GM23248 (cell line): ENCODE data around the gene CLPTM1L. TPM values are rescaled to one million over a fixed set of nuclear protein-coding genes. Genes with fewer than 3 reads are reported as not detected.
"Not testable (repeated sequence)": the region's sequence is repeated elsewhere in the genome, so short reads cannot be mapped to it uniquely, and the experiment has no call there.

Experiments
- DNase-seq: peaks from one replicate; pipeline ENCODE4 v3.0.0-alpha.2; 2015
- H2AFZ ChIP-seq: fragments of 200-600 bp; sonication (generic); 2 replicates; pipeline ENCODE4 v1.6.1; 2016; ENCODE audit warnings: antibody characterized with exemption
- H3F3A ChIP-seq: fragments of 200-600 bp; sonication (generic); 2 replicates; pipeline ENCODE4 v1.6.1; 2016; ENCODE audit warnings: mild to moderate bottlenecking, antibody characterized with exemption, mixed run types; ENCODE audit not compliant: insufficient read depth
- H3K27ac ChIP-seq: fragments of 200-600 bp; sonication (generic); 2 replicates; pipeline ENCODE4 v1.5.1; 2016; ENCODE audit warnings: mild to moderate bottlenecking
- H3K27me3 ChIP-seq: fragments of 200-600 bp; sonication (generic); replicated peaks from 2 replicates; pipeline ENCODE4 v1.6.1; 2016; ENCODE audit warnings: mild to moderate bottlenecking; ENCODE audit not compliant: insufficient read depth
- H3K36me3 ChIP-seq: fragments of 200-600 bp; sonication (generic); 2 replicates; pipeline ENCODE4 v1.6.1; 2016; ENCODE audit warnings: low read depth, mild to moderate bottlenecking
- H3K4me1 ChIP-seq: fragments of 200-600 bp; sonication (generic); 2 replicates; pipeline ENCODE4 v1.6.1; 2016; ENCODE audit warnings: mild to moderate bottlenecking; ENCODE audit not compliant: insufficient read depth
- H3K4me2 ChIP-seq: fragments of 200-600 bp; sonication (generic); one replicate; pipeline ENCODE4 v1.6.1; 2016; ENCODE audit warnings: mild to moderate bottlenecking; ENCODE audit not compliant: unreplicated experiment
- H3K4me3 ChIP-seq: fragments of 200-600 bp; sonication (generic); 2 replicates; pipeline ENCODE4 v1.5.1; 2016; ENCODE audit warnings: mild to moderate bottlenecking
- H3K79me2 ChIP-seq: fragments of 200-600 bp; sonication (generic); 2 replicates; pipeline ENCODE4 v1.6.1; 2016; ENCODE audit warnings: mild to moderate bottlenecking; ENCODE audit not compliant: insufficient read depth
- H3K9ac ChIP-seq: fragments of 200-600 bp; sonication (generic); 2 replicates; pipeline ENCODE4 v1.6.1; 2016; ENCODE audit warnings: mild to moderate bottlenecking
- H3K9me2 ChIP-seq: fragments of 200-600 bp; sonication (generic); 2 replicates; pipeline ENCODE4 v1.6.1; 2016; ENCODE audit warnings: mixed run types, mild to moderate bottlenecking, moderate library complexity; ENCODE audit not compliant: insufficient read depth
- H3K9me3 ChIP-seq: fragments of 200-600 bp; sonication (generic); one replicate; pipeline ENCODE4 v1.6.1; 2017; ENCODE audit warnings: low read depth
- H4K20me1 ChIP-seq: fragments of 200-600 bp; sonication (generic); 2 replicates; pipeline ENCODE4 v1.6.0; 2016; ENCODE audit not compliant: insufficient read depth
- EZH2 ChIP-seq: fragments of 200-600 bp; sonication (generic); IDR thresholded peaks from 2 replicates; pipeline ENCODE4 v1.6.1; 2018; ENCODE audit warnings: antibody characterized with exemption, mild to moderate bottlenecking; ENCODE audit not compliant: insufficient read depth, poor library complexity, severe bottlenecking
- EZH2phosphoT487 ChIP-seq: fragments of 200-600 bp; sonication (generic); IDR thresholded peaks from 2 replicates; pipeline ENCODE4 v1.6.1; 2018; ENCODE audit warnings: antibody characterized with exemption, moderate library complexity, mild to moderate bottlenecking, low read depth; ENCODE audit not compliant: insufficient read depth
- WGBS, 2 experiments: methylation state at CpG; one replicate each; pipeline ENCODE4 v1.1.6; 2015 to 2017; ENCODE audit warnings: low lambda C conversion rate in 2 of 2, low coverage in 1 of 2; ENCODE audit errors: missing lambda C conversion rate in 2 of 2; 5-methylcytosine and 5-hydroxymethylcytosine counted together
- in situ Hi-C: fragments of 300-500 bp; cut with MboI; formaldehyde crosslinking; loops from 2 replicates; pipeline ENCODE4 v1.15.0; 2020
- polyA plus RNA-seq: library from polyadenylated mRNA; unstranded; fragments of >200 nt; fragmentation: Nextera tagmentation; extraction: Ambion mirVana; gene quantifications from 2 replicates; pipeline ENCODE4 v1.2.1, GENCODE V29; 2016
- total RNA-seq: library from RNA; depleted of rRNA; stranded (reverse); fragments of >200 nt; shearing (Covaris generic); gene quantifications from 2 replicates; pipeline ENCODE4 v1.2.3, GENCODE V29; 2014

CLPTM1L gene
- total and polyA plus RNA-seq, 2 experiments from 2014 or later: 25.6 to 135 TPM

DNA sequence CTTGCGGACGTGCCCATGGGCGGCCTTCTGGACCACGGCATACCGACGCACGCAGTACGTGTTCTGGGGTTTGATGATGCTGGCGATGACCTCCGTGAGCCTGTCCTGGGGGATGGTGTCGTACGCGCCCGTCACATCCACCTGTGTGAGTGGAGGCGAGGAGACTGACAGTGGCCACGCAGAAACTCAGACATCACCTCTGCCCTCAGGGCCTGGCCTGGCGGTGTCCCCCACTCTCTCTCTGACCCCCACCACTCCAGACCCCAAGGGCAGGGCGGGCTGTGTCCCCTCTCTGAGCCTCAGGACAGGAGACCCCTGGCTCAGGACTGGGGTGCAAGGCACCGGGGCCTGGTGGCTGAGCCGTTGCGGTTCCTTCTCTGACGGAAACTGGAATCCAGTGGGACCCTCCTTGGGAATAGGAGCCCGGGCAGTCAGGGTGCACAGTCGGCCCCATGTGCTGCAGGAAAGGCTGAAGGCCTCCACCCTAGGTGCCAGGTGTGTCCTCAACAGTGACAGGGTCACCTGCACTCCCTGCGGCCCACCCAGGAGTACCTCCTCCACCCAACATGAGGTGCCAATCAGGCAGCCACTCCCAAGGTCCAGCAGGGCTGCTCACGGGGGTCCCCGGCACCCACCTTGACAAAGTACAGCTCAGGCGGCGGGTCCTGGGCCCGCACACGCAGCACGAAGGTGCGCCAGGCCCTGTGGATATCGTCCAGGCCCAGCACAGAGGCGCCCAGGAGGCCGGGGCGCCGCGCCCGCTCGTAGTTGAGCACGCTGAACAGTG, 66.0 kb downstream of the CLPTM1L start:
- no peaks in the 10 kb centered on the region for H4K20me1 ChIP-seq
- H3K9me2 ChIP-seq: no peaks in the 10 kb centered on the region
- no peaks in the 10 kb centered on the region for H3K27me3 ChIP-seq
- no peak overlapping the region for H3K4me2 ChIP-seq
- no peak for TF ChIP-seq EZH2
- no peak for TF ChIP-seq EZH2phosphoT487
- H3K9me3 ChIP-seq: no peaks in the 10 kb centered on the region
- H3K4me1 ChIP-seq: no peaks in the 10 kb centered on the region
- no peaks in the 10 kb centered on the region for H3K79me2 ChIP-seq
- H3K36me3 ChIP-seq: no peaks in the 10 kb centered on the region
- no peak overlapping the region for H3K4me3 ChIP-seq
- H3K27ac ChIP-seq: no peak overlapping the region
- no peaks in the 10 kb centered on the region for H3F3A ChIP-seq
- in situ Hi-C loops: no loop called here
- no peak overlapping the region for H3K9ac ChIP-seq
- 78 to 81% methylated on average over 40 to 41 of the region's 42 CpGs for WGBS, 2 experiments
- H2AFZ ChIP-seq: no peak overlapping the region
- DNase-seq: no peak

DNA sequence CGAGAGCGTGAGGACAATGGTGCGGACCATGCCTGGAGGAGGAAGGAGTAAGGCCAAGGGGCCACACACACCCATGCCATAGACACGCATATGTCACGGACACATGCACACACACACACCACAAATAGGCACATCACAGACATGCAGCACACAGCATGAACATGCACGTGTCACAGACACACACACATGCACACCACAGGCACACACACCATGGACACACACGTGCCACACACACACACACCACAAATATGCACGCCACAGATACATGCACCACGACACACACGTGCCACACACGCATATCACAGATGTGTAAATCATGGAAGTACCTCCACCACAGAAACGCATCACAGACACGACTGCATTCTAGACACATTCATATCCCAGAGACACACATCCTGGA, 66.7 kb downstream of the CLPTM1L start:
- H3K79me2 ChIP-seq: no peaks in the 10 kb centered on the region
- H3K27ac ChIP-seq: no peak overlapping the region
- no peaks in the 10 kb centered on the region for H3K27me3 ChIP-seq
- TF ChIP-seq EZH2phosphoT487 (no peak), EZH2 (no peak)
- no peak overlapping the region for H3K4me3 ChIP-seq
- H3K9ac ChIP-seq: no peak overlapping the region
- no peaks in the 10 kb centered on the region for H4K20me1 ChIP-seq
- in situ Hi-C loops: no loop called here
- H2AFZ ChIP-seq: no peak overlapping the region
- H3K36me3 ChIP-seq: no peaks in the 10 kb centered on the region
- H3K9me3 ChIP-seq: no peaks in the 10 kb centered on the region
- WGBS, 2 experiments: 72 to 79% methylated on average over 13 of the region's 13 CpGs
- no peaks in the 10 kb centered on the region for H3F3A ChIP-seq
- no peaks in the 10 kb centered on the region for H3K4me1 ChIP-seq
- no peak overlapping the region for H3K4me2 ChIP-seq
- no peaks in the 10 kb centered on the region for H3K9me2 ChIP-seq
- no peak for DNase-seq

- Histone ChIP-seq H3K4me2 (no peak overlapping the region), H3K4me3 (no peak overlapping the region), H3F3A (no peaks in the 10 kb centered on the region), H4K20me1 (no peaks in the 10 kb centered on the region), H3K79me2 (no peaks in the 10 kb centered on the region), H3K36me3 (no peaks in the 10 kb centered on the region), H3K4me1 (no peaks in the 10 kb centered on the region), H3K27ac (no peak overlapping the region), H3K27me3 (no peaks in the 10 kb centered on the region), H3K9me2 (no peaks in the 10 kb centered on the region), H2AFZ (no peak overlapping the region), H3K9me3 (no peaks in the 10 kb centered on the region), H3K9ac (no peak overlapping the region)
- TF ChIP-seq EZH2 (no peak), EZH2phosphoT487 (no peak)
- 54 to 59% methylated on average over 8 to 10 of the region's 10 CpGs for WGBS, 2 experiments
- DNase-seq: no peak
- in situ Hi-C loops: no loop called here
These were observed 67.1 kb downstream of the CLPTM1L start for GRCh38 chr5:1277781-1278180.

- H3K4me2 ChIP-seq: no peak overlapping the region
- H3K79me2 ChIP-seq: no peaks in the 10 kb centered on the region
- in situ Hi-C loops: no loop called here
These were observed 67.6 kb downstream of the CLPTM1L start for GRCh38 chr5:1277331-1277730.

DNA sequence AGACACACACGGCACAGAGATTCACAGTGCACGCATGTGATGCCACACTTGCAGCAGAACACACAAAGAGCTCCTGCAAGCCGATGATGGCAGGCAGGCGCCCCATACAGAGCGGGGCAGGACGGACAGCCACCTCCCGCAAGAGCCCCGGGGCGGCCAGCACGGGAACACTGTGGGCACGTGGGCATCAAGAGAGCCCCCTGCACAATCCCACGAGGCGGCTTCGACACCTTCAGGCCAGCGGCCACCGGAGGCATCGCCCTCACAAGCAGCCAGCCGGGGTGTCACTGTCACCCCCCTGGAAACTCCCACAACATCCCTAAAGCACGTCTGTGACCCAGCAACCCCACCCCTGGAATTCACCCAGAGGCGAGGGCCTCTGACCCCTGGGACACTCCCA, 68.0 kb downstream of the CLPTM1L start:
- Histone ChIP-seq H3K9ac (no peak overlapping the region), H3K79me2 (no peaks in the 10 kb centered on the region), H3F3A (no peaks in the 10 kb centered on the region), H2AFZ (no peak overlapping the region), H3K4me3 (no peak overlapping the region), H3K27ac (no peak overlapping the region), H3K27me3 (no peaks in the 10 kb centered on the region), H3K4me1 (no peaks in the 10 kb centered on the region), H3K36me3 (no peaks in the 10 kb centered on the region), H3K4me2 (no peak overlapping the region), H3K9me2 (no peaks in the 10 kb centered on the region), H3K9me3 (no peaks in the 10 kb centered on the region), H4K20me1 (no peaks in the 10 kb centered on the region)
- in situ Hi-C loops: no loop called here
- TF ChIP-seq EZH2 (no peak), EZH2phosphoT487 (no peak)
- whole genome bisulfite sequencing, 2 experiments: 66 to 71% methylated on average over 19 of the region's 20 CpGs
- no peak for DNase-seq

More at GRCh38 chr5:1277331-1277730, 67.6 kb downstream of the CLPTM1L start:
- H3K9ac ChIP-seq: no peak overlapping the region
- H3K36me3 ChIP-seq: no peaks in the 10 kb centered on the region
- no peak overlapping the region for H3K27ac ChIP-seq
- 72 to 73% methylated on average over 20 to 21 of the region's 21 CpGs for WGBS, 2 experiments
- no peak overlapping the region for H3K4me3 ChIP-seq
- no peaks in the 10 kb centered on the region for H3K27me3 ChIP-seq
- no peak for DNase-seq
- no peak overlapping the region for H2AFZ ChIP-seq
- no peaks in the 10 kb centered on the region for H3K4me1 ChIP-seq
- no peaks in the 10 kb centered on the region for H4K20me1 ChIP-seq
- H3K9me3 ChIP-seq: no peaks in the 10 kb centered on the region
- TF ChIP-seq EZH2phosphoT487 (no peak), EZH2 (no peak)
- no peaks in the 10 kb centered on the region for H3K9me2 ChIP-seq
- H3F3A ChIP-seq: no peaks in the 10 kb centered on the region

- H3K4me3 ChIP-seq, H3K9ac ChIP-seq, H3K9me2 ChIP-seq, H3K4me1 ChIP-seq, H2AFZ ChIP-seq, H3K27ac ChIP-seq, H3K79me2 ChIP-seq, H3K36me3 ChIP-seq, H4K20me1 ChIP-seq, H3K27me3 ChIP-seq, DNase-seq, in situ Hi-C loops, H3K4me2 ChIP-seq, H3K9me3 ChIP-seq, H3F3A ChIP-seq: not testable (repeated sequence)
- WGBS, 2 experiments: 27 to 34% methylated on average over 8 to 10 of the region's 10 CpGs
These were observed 69.2 kb downstream of the CLPTM1L start for GRCh38 chr5:1275397-1276391.
